COLO829 (cell line): ENCODE results near the gene WASF3.

Source experiments
- DNase-seq: peaks from one replicate; pipeline ENCODE4 v3.0.0; 2012; ENCODE audit warnings: low spot score

The WASF3 gene, protein sequence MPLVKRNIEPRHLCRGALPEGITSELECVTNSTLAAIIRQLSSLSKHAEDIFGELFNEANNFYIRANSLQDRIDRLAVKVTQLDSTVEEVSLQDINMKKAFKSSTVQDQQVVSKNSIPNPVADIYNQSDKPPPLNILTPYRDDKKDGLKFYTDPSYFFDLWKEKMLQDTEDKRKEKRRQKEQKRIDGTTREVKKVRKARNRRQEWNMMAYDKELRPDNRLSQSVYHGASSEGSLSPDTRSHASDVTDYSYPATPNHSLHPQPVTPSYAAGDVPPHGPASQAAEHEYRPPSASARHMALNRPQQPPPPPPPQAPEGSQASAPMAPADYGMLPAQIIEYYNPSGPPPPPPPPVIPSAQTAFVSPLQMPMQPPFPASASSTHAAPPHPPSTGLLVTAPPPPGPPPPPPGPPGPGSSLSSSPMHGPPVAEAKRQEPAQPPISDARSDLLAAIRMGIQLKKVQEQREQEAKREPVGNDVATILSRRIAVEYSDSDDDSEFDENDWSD

DNA sequence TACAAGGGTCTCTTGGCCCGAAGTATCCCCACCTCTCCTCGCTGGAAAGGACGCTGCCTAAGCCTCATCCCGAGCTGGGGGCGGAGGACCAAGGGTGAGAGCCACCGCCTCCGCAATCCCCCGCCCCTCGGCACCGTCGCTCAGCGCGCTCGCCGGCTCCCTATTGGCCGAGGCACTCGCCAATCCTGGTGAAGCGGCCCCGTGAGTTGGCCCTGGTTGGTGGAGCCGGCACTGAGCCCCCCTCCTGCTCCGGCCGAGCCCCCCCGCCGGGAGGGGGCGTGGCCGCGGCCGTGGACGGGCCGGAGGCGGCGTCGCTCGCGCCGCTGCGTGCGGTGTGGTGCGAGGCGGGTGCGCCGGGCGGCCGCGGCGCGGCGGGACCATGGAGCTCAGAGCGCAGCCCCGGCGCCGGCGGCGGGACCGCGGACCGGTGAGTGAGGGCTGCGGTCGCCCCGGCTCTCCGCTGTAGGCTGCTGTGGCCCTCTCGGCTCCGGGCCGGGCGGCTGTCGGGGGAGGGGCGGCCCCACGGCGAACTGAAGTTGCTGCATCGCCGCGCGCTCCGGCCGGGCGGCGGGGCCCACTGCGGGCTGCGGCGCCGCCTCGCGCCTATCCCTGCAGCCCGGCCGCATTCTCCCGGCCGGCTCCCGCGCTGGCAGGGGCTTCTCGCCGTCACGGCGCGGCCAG lies at the start of gene WASF3:
Gene WASF3, plus strand, starts transcription at position 291 of the 681 bp plus-strand sequence. CDS start 84,588 bp downstream, outside the sequence.
- DNase-seq = peak; percentile 59

DNA sequence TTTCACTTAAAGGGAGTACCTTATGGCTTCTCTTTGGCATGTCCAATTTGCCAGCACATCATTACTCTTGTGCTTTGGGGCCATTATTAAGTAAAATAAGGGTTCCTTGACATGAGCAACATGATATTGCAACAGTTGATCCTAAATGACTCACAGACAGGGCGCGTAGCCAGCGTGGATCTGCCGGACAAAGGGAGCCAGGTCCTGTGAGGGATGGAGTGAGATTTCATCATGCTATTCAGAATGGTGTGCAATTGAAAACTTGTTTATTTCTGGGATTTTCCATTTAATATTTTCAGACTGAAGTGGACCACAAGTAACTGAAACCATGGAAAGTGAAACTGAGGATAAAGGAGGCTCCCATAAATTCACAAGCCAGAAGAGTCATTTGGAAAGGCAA lies 48.6 kb upstream of the WASF3 start:
- DNase-seq = no peak

DNA sequence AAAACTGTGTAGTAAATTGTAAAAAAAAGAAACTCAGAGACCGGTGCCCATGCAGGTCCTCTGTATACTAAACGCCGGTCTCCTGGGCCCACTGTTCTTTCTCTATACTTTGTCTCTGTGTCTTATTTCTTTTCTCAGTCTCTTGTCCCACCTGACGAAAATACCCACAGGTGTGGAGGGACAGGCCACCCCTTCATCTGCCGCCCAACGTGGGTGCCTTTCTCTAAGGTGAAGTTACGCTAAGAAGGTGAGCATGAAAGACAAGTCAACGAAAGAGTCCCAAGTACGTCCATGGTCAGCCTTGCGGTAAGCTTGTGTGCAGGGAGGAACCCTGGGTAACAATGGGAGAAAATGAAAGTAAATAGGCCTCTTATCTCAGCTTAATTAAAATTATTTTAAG lies 48.0 kb upstream of the WASF3 start:
- no peak for DNase-seq

DNA sequence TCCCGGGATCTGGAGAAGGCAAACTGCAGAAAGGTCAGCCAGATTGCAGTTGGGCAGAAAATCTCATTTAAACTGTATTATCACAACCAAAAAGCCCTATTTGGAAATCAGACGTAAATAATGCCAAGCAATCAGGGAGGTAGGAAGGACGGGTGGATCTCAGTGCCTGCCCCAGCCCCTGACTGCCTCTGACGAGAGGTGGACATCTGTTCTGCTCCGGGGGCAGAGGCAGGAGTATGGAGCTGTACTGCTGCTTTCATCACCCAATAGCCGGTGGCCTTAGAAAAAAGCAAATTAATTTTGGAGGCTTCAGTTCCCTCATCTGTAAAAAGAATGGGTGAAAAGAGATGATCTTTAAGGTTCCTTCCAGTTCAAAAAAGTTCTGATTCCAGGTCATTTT lies 43.6 kb upstream of the WASF3 start:
- no peak for DNase-seq

DNA sequence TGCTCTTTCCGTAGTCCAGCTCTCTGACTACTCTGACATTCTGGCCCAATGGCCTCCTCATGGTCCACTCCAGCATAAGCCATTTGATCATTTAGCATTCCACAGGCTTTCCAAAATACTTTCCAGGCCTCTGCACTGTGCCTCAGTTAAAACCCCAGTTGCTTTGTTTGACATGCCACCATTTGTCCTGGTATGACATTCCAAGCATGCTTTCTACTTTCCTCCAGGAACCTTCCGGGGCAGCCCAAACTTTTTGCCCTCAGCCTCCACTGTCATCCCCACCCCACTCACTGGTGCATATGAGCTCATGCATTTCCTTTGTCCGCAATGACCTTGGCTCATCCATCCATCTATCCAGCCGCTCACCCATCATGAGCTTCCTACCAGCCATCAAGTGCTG lies 41.8 kb upstream of the WASF3 start:
- DNase-seq = no peak

DNA sequence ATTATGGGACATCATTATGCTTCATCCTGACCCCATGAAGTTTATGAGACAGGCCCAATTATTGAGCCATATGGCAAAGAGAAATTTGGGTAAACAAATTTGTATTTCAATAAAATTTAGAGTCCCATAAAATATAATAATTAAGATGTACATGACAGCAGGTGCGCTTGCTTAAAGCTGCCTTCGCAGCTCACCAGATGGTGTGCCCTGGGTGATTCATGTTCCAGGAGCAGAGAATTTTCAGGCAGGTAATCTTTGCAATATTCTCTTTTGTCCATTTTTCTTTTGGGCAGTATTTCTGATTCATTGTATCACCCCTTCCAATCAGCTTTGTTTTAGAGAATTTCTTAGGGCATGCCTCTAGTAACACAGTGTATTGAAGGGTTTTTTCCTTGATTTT lies 39.5 kb upstream of the WASF3 start:
- no peak for DNase-seq

DNA sequence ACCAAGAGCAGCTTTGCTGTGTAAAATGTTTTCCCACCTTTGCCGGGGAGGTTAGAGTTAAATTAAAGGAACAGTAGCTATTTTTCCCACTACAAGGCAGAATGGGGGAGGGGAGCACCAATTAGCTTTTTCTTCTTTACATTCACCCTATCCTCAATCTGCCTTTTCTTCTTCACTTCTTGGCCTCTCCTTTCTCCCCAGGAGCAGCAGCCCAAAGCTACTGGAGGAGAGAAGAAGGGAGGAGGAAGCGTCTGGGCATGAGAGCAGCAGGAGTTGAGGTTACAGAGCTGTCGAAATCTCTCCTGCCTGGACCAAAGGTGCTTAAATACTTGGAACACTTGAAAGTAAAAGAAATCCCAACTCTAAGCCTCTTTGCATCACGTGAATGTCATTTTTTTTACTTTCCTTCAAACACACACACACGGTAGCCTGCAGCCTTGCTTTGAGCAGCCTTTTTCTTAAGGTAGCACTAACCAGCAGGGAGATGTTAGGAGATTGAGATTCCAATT lies 39.0 kb upstream of the WASF3 start:
- no peak for DNase-seq

DNA sequence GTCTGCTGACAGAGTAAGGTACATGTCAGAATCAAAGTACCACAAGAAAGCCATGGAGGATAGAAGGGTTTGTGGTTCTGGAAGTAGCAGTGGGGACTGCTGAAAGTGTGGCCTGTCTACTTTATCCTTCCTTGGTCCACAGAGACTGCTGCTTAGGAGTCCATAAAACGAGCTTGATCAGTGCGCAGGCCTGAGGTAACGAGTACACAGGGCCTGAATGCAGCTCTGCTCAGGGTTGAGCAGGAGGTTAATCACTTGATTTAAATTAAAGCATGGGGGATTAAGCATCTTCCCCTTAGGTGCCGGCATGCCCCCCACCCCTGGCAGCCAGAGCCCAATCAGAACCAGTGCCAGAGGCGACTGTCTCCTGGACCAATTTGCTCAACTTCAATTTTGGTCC lies 34.9 kb upstream of the WASF3 start:
- DNase-seq = no peak

DNA sequence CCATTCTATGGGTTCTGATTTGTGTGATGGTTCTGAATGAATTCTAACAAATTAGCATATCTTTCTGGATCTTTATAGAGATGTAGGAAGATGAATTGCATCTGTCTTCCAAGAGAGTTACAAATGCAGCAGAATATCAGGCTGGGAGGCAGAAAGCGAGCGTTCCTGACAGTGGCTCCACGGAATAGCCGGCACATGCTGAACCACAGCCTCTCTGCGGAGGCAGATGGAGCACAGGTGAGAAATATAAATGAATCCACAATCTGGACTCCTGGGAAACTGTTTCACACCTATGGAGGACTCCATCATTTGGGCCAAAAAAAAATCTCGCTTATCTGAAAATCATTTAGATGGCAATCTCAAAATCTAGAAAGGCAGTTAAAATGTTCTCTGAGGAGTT lies 34.5 kb upstream of the WASF3 start:
- DNase-seq = no peak

DNA sequence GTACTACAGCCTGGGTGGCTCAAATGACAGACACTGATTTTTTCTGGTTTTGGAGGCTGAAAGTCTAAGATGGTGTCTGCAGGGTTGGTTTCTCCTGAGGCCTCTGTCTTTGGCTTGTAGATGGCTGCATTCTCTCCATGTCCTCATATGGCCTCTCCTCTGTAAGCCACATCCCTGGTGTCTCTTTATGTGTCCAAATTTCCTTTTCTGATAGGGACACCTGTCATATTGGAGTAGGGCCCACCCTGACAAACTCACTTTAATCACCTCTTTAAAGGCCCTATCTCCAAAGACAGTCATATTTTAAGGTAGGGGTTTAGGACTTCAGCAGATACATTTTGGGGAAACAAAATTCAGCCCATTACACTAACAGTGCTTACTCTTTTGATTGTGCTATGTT lies 32.0 kb upstream of the WASF3 start:
- DNase-seq = no peak

DNA sequence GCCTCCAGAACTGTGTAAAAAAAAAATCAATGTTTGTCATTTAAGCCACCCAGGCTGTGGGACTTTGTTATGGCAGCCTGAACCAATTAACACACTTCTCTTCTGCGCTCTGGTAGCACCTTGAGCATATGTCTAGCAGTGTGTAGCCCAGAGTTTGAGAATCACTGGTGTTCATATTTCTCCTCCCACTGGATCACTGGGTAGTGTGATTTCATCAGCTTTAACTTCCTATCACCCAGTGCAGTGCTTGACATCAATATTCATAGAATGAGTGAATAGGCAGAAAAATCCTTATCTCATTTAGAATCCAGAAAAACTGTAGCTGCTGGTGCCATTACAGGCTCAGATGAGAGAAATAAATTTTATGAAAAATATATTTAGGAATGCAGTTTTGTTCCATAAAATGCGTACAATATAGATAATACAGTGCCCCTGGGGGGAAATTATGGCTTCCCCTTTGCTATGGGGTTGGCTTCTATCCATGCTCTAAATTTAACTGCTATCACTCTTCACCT lies 30.7 kb upstream of the WASF3 start:
- no peak for DNase-seq

DNA sequence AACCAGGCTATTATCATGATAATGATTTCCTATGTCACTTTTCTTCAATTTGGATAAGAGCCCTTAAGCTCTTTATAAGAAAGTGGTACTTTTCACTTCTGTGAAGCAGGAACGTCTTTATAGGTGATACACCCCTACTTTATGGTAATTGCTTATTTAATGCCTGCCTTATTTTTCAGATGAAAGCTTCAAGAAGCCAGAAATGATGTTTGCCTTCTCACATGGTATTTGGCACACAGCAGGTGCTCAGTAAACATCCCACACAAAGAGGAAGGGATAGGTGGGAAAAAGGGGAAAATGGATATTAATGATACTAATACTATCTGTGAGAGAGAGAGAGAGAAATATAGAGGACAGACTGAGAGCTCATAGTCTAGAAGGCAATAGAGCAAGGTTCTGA lies 29.0 kb upstream of the WASF3 start:
- DNase-seq = no peak

DNA sequence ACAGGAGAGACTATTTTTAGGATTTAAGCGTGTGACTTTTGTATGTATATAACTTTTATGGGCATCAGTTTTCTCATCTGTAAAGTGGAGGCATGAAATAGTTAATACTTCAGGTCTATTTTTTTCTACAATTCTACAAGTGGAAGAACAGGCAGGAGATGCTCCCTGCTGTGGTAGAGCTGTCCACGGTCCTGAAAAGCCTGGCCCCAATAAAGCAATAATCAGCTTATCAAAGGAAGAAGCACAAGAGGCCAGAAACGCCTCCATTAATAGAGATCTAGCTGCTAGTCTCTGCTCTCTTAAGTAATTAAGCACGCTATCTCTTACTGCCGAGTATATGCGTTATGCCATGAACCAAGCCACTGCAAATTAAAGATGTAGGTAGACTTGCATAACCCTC lies 28.0 kb upstream of the WASF3 start:
- peak; percentile 35 for DNase-seq

DNA sequence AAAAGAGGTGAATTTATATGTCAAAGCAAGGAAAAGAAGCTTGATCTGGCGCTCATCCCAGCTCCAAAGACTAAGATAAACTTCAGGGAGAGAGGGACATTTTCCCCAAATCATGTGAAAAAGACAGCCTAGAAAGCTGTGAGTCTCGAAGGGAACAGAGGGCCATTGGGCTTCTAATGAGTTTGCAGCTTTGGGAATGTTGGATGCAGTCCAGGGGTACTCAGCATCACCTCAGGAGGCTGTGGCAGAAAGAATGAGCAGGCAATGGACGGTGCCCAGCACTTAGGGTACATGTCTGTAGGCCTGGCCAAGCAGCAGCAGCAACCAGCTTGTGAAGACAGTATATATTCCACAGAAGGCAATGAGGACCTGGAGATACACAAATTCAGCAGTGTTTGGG lies 25.7 kb upstream of the WASF3 start:
- DNase-seq = no peak

DNA sequence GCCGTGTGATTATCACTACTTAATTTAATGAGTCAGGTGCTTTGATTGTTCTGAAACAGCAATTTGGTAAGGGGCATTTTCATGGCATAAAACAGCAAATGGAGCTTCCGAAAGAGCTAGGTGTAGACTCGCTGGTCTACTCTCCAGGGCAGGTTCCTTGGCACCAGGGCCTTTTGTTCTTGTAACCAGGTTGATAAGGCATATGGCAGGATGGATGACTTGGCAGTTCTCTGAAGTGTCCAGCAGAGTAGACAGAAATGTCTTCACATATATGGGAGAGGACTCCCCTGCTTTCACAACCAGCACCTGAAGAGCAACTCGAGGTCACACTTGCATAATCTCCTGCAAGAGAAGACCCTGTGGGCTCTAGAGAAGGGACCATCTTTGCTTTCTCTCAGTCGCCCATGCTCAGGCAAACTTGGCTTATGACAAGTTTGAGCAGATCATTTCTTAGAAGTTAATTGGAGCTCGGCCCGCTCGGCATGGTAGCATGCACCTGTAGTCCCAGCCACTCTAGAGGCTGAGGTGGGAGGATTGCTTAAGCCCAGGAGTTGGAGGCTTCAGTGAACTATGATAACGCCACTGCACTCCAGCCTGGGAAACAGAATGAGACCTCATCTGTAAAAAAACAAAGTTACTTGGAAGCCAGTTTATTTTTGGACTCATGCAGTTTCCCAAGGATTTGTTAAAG lies 23.3 kb upstream of the WASF3 start:
- no peak for DNase-seq

DNA sequence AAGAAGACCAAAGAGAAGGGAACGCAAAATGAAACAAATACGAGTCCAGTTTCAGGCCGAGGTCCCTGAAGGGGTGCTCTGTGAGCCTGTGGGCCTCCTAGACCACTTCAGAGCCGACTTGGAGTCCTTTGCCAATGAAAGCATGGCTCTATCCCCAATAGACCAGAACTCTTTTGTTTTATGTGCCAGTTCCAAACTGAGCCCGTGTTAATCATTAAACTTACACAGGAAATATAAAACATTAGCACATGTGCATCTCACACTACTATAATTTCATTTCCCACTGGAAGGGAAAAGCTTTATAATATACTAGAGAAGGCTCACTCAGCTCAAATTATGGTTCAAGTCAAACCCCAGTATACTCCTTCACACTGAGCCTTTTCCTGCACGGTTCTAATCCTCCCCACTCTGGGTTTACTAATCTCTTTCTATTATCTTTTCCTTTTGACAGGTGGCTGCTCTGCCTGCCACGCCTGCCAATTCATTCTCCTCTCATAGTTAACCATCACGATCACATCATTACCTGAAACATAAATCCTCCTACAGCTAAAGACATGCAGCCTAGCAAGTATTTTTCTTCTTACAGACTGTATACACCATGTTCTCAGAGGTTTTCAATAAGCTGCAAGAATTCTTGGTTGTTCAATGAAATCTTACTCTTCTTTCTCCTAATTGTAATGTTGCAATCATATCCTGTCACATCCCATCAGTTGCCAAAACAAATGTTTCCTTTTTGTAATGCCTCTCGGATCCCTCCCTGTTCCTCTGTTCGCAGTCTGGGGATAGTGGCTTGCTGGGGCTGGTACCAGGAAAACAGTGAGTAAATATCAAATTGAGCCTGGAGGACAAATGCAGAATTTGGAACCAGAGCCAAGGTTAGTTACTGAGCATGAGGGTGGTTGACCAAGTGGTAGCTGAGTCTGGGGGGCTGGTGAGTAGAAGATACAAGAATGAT lies 18.8 kb upstream of the WASF3 start:
- no peak for DNase-seq

DNA sequence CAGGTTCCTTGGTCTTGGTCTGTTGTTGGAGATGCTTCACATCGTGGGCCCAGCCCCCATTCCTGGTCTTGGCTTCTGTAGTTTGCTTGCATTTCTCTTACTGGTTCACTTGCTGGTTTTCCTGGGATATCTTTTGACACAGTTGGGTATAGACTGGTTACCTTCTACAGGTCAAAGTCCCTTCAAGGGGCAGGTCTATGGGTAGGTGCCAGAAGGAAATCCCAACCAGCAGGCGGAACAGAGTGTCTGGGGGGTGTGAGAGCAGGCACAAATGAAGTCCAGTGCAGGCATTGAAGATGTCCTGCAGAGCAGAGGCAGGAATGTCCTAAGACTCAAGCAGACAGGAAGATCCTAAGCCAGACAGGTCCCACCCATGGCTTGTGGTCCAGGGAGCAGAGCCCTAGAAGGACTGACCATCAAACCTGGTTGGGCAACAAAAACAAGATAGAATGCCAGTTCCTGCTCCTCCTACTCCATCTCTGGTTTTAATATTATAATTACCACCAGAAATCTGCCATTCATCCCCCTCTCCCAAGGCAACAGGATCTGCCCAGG lies 17.7 kb upstream of the WASF3 start:
- DNase-seq = no peak

DNA sequence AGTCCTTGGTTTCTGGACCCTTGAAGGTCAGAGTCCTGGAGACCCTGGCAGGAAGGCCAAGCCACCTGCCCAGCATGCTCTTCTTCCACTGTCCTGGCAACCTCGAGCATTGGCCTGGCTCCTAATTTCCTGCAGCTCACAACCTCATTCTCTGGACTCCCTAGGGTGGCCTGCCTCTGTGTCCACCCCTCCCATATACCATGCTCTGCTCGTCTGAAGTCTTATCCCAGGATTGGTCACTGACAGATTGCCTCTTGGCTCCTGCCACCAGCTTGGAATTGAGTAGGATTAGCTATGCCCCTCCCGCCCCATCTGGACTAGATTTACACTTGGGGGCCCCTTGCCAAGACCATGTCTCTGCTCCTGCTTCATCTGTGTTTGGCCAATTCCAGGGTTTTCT lies 17.1 kb upstream of the WASF3 start:
- DNase-seq = no peak

DNA sequence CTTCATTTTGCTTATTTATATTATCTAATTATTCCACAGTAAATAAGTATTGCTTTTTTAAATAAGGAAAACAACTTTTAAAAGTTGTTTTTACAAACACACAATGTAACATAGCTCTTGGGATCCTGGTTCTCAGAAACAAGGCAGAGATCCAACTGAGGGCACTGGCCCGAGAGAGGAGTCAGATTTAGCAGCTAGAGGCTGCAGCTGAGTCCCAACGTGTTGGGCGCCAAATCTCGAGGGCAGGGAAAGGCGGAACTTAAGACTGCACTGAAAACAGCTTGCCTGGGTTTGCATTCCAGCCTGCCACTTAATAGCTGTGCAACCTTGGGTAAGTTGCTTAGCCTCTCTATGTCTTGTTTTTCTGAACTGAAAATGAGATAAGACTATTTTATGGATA lies 16.4 kb upstream of the WASF3 start:
- no peak for DNase-seq

DNA sequence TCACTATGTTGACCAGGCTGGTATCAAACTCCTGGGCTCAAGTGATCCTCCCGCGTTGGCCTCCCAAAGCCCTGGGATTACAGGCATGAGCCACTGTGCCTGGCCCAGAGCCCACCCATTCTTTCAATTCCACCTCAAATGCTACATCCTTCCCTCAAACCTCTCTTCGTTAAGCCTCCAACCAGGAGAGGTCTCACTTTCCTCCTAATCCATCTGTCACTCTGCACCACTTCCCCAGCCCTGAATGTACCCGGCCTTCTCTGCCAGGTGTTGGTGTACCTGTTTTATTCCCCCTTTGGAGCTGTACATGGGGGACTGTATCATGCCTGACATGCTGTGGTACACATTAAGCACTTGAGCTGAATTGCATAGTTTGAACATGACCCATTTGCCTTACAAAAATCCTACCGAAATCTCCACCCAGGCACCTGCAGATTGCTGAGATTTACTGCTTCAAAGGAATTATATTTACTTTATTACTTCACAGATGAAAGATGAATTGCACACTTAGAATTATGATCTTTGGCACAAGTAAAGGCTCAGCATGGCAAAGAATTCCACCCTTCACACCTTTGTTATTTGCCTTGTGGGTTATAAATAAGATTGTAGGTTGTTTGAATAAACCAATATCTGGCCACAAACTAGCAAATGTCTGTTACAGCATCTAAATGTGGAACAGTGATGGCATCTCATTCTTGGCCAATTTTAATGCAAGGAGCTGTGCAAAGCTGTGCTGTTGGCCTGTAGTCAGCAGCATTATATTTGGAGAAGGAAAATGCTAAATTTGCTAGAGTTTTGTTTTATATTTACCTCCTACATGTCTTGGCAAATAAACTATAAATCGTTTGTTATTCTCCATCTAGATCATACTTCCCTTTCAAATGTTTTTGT lies 15.6 kb upstream of the WASF3 start:
- no peak for DNase-seq
